ENCODE data around the gene TSNAX. TPM values are rescaled to one million over a fixed set of nuclear protein-coding genes. Genes with fewer than 3 reads are reported as not detected.

The TSNAX gene
- total and polyA plus RNA-seq, 2 of the 4 experiments (the other 2 are of a cell fraction), result 19.6 to 60.6 TPM

GRCh38 chr1:231507476-231508355 is 20.8 kb upstream of the TSNAX start:
- Histone ChIP-seq H3K9ac (ENCODE audit: low read depth, low read length) (no peak overlapping the region), H3K79me1 (ENCODE audit: low read depth in 1 of 2, low read length in 2 of 2) (no peaks in the 10 kb centered on the region), H3K27ac (ENCODE audit: insufficient read depth, low read length) (no peak overlapping the region), H3K4me2 (ENCODE audit: low read depth, low read length) (no peak overlapping the region), H3K23ac (ENCODE audit: low read depth, low read length) (no peak overlapping the region), H3K27me3 (ENCODE audit: control insufficient read depth, insufficient read depth, low read length) (no peaks in the 10 kb centered on the region), H3K18ac (ENCODE audit: low read depth, low read length) (no peak overlapping the region), H3K4me1 (ENCODE audit: control insufficient read depth, insufficient read depth, low read length) (no peaks in the 10 kb centered on the region), H2AFZ (replicated peaks; ENCODE audit: low read length, poor library complexity) (no peak overlapping the region), H4K20me1 (ENCODE audit: insufficient read depth, low read length) (no peaks in the 10 kb centered on the region), H2BK120ac (ENCODE audit: low read depth, low read length) (no peak overlapping the region), H3K56ac (ENCODE audit: extremely low read depth, insufficient read depth, low read length) (no peak overlapping the region), H4K5ac (ENCODE audit: low read depth, low read length) (no peak overlapping the region), H3K9me1 (ENCODE audit: insufficient read depth, low read length) (no peaks in the 10 kb centered on the region), H2BK20ac (ENCODE audit: low read depth, low read length) (no peak overlapping the region), H3K4ac (ENCODE audit: low read depth, low read length) (no peak overlapping the region), H4K8ac (ENCODE audit: low read depth in 2 of 2, low read length in 2 of 2) (no peak overlapping the region), H4K91ac (ENCODE audit: insufficient read depth, low read depth, low read length) (no peak overlapping the region), H2AK9ac (replicated peaks; ENCODE audit: low read depth, low read length, poor library complexity) (no peak overlapping the region), H3K9me3 (ENCODE audit: control insufficient read depth, insufficient read depth, low read length) (no peaks in the 10 kb centered on the region), H3K4me3 (ENCODE audit: insufficient read depth, low read depth, low read length) (no peak overlapping the region), H3K14ac (replicated peaks; ENCODE audit: low read depth, low read length) (no peak overlapping the region), H3K36me3 (ENCODE audit: control insufficient read depth, insufficient read depth, low read length) (no peaks in the 10 kb centered on the region), H2BK15ac (ENCODE audit: low read depth, low read length) (no peak overlapping the region), H2AK5ac (ENCODE audit: low read depth, low read length) (no peak overlapping the region), H2BK5ac (ENCODE audit: low read depth, low read length, poor library complexity, severe bottlenecking) (no peak overlapping the region)
- CTCF ChIA-PET, result no interaction called here
- WGBS, 2 experiments (ENCODE audit: extremely low coverage in 2 of 2, insufficient read length in 1 of 2), result 80% methylated on average over 1 of the region's 9 CpGs; no CpG with 5 or more reads in 1 of the 2 experiments
- no peak for ATAC-seq (ENCODE audit: low read depth)
- in situ Hi-C loops (cut with MboI; ENCODE audit: low sequenced_read_pairs), result no loop called here
- dilution Hi-C loops (cut with HindIII; ENCODE audit: low sequenced_read_pairs, unreplicated experiment), result no loop called here
- POLR2A ChIA-PET (ENCODE audit: unreplicated experiment), result interaction anchor here (0.5 kb wide), 1 partner anchor 49 kb away, joined by 6 read pairs; no protein-coding TSS in a partner anchor
- no TSS peak for BruUV-seq (replicated peaks)
- intact Hi-C loops (cut with micrococcal nuclease), result no loop called here
- DNase-seq, result no peak
- TF ChIP-seq USF2 (IDR thresholded peaks at IDR 0.05; ENCODE audit: low read depth, low read length) (no peak), RAD21 (IDR thresholded peaks at IDR 0.05; ENCODE audit: low read length) (no peak), ELK1 (IDR thresholded peaks at IDR 0.05; ENCODE audit: borderline replicate concordance, low read depth, low read length) (no peak), POLR2A (IDR thresholded peaks at IDR 0.05; ENCODE audit: low read depth, low read length) (no peak), RFX5 (IDR thresholded peaks at IDR 0.05; ENCODE audit: low read depth, low read length) (no peak), FOS (IDR thresholded peaks at IDR 0.05; ENCODE audit: low read depth, low read length) (no peak), BHLHE40 (IDR thresholded peaks at IDR 0.05; ENCODE audit: low read depth, low read length) (no peak), NFE2L2 (IDR thresholded peaks at IDR 0.05; ENCODE audit: low read depth, low read length) (no peak), CHD1 (IDR thresholded peaks at IDR 0.05; ENCODE audit: low read depth, low read length) (no peak), CTCF (conservative IDR thresholded peaks at IDR 0.05; ENCODE audit: low read depth, low read length) (no peak), SMC3 (IDR thresholded peaks at IDR 0.05; ENCODE audit: low read depth, low read length) (no peak), MXI1 (IDR thresholded peaks at IDR 0.05; ENCODE audit: borderline replicate concordance, low read depth, low read length) (no peak), MAFK (IDR thresholded peaks at IDR 0.05; ENCODE audit: low read depth, low read length) (no peak), CEBPB (IDR thresholded peaks at IDR 0.05; ENCODE audit: low read depth, low read length) (no peak), MAZ (IDR thresholded peaks at IDR 0.05; ENCODE audit: borderline replicate concordance, low read depth, low read length) (no peak)

All from IMR-90 (cell line).